Heart left ventricle (tissue), 16 donors: ENCODE results near the gene ALDH3B1. TPM values are rescaled to one million over a fixed set of nuclear protein-coding genes. Genes with fewer than 3 reads are reported as not detected.
A peak's percentile ranks its signal among the peaks of the same experiment; 100 is the strongest.
"Not testable (repeated sequence)": the region's sequence is repeated elsewhere in the genome, so short reads cannot be mapped to it uniquely, and the experiment has no call there.

Experiments used
- ATAC-seq, 4 donors: fragments of 200-7000 bp; cut with Tn5 transposase; one replicate each; pipeline ENCODE4 v1.9.1; 2020 to 2022; ENCODE audit warnings: moderate library complexity in 4 of 4, mild to moderate bottlenecking in 3 of 4, moderate number of reproducible peaks in 1 of 4
- DNase-seq, 5 donors: peaks; one replicate each; pipeline ENCODE4 v3.0.0-alpha.2; 2020
- H3K27ac ChIP-seq, 12 donors: fragments of 200-600 bp; sonication (generic) in 4 of 12; one replicate each; pipeline versions ENCODE4 v1.5.0 to v1.8.0; 2016 to 2022; ENCODE audit warnings: mild to moderate bottlenecking in 2 of 12
- H3K27me3 ChIP-seq, 9 donors: fragments of 200-600 bp; sonication (generic) in 2 of 9; one replicate each; pipeline versions ENCODE4 v1.5.1 to v1.8.0; 2016 to 2022; ENCODE audit warnings: mild to moderate bottlenecking in 3 of 9
- H3K36me3 ChIP-seq, 9 donors: fragments of 200-600 bp; sonication (generic) in 2 of 9; one replicate each; pipeline versions ENCODE4 v1.5.0 to v1.8.0; 2018 to 2022; ENCODE audit warnings: mild to moderate bottlenecking in 2 of 9
- H3K4me1 ChIP-seq, 12 donors: fragments of 200-600 bp; sonication (generic) in 4 of 12; one replicate each; pipeline versions ENCODE4 v1.5.0 to v1.8.0; 2016 to 2022; ENCODE audit warnings: mild to moderate bottlenecking in 3 of 12
- H3K4me3 ChIP-seq, 12 donors: fragments of 200-600 bp; sonication (generic) in 4 of 12; one replicate each; pipeline versions ENCODE4 v1.5.0 to v1.8.0; 2017 to 2022; ENCODE audit warnings: mild to moderate bottlenecking in 9 of 12, moderate library complexity in 4 of 12
- H3K9me3 ChIP-seq, 12 donors: fragments of 200-600 bp; sonication (generic) in 4 of 12; one replicate each; pipeline versions ENCODE4 v1.5.0 to v1.8.0; 2016 to 2022; ENCODE audit warnings: mild to moderate bottlenecking in 1 of 12
- CTCF ChIP-seq, 12 donors: fragments of 200-600 bp; sonication (generic) in 4 of 12; IDR thresholded peaks; one replicate each; pipeline versions ENCODE4 v1.5.0 to v1.8.0; 2018 to 2022; ENCODE audit warnings: antibody characterized with exemption in 12 of 12, mild to moderate bottlenecking in 5 of 12
- POLR2A ChIP-seq, 2 donors: fragments of 450-650 bp; IDR thresholded peaks; one replicate each; pipeline ENCODE4 v1.6.1; 2017; ENCODE audit warnings: antibody characterized with exemption in 2 of 2, mild to moderate bottlenecking in 2 of 2, moderate library complexity in 2 of 2
- WGBS, 4 donors: extraction: QIAGEN DNeasy Blood & Tissue Kit in 2 of 4; methylation state at CpG; one replicate each; pipeline versions ENCODE4 v1.1.5 to v1.1.7; 2013 to 2018; 5-methylcytosine and 5-hydroxymethylcytosine counted together
- intact Hi-C, 10 donors: fragments of 100-400 bp; cut with DNase I; formaldehyde crosslinking; loops; one replicate each; pipeline versions ENCODE4 v1.11.1 to v1.14.2; 2022
- polyA plus RNA-seq, 2 donors: library from polyadenylated mRNA; stranded (reverse); fragments of 200-250 nt; gene quantifications; one replicate each; pipeline ENCODE4 v1.2.3, GENCODE V29; 2013
- total RNA-seq, 9 donors: library from RNA; depleted of rRNA in 2 of 9; stranded (reverse); fragments of >200 nt in 2 of 9; fragmentation: NEBNext Ultra II Directional in 3 of 9; extraction: Animal tissue kit (Norgen Biotek cat#: 25700) in 3 of 9; gene quantifications; one replicate each; pipeline versions ENCODE4 v1.1.0 to v1.2.4, GENCODE V29; 2016 to 2023
- donor health status: ischemic (EF 13 %, LVEDD 7.1; RV severe dilation, severe dysfunction).
- donor health status: healthy with polysubstance abuse.
- donor health status: DM: no; HTN: yes; CAD: no.
- donor health status: DM: no; HTN: no; CAD: no.
- donor health status: ischemic (EF 25% LVEDD 6.9; RV normal size, moderate dysfunction).
- donor health status: ischemic (EF 25% LVEDD 5.7; RV mildly dilated, moderate dysfunction).
- donor health status: healthy.
- donor health status: DM: yes; HTN: yes; CAD: no.
- donor health status: ischemic (EF 35%, LVEDD 5.7; RV mildly dilated, moderate dysfunction).
- donor health status: nonischemic (EF 11% LVEDD 7.7; RV severe dilation, severe dysfunction).
- donor health status: DM: yes; HTN: yes; CAD: no.
- donor health status: PGD.
- donor health status: ischemic (EF 29% LVEDD 5.4; RV normal size, mild dysfunction).
- donor health status: nonischemic (EF 23%, LVEDD 6.1; RV moderate dilation, normal function).

The ALDH3B1 gene
- total and polyA plus RNA-seq, 11 donors, result 2.3 to 25.4 (median 4.4) TPM

GRCh38 chr11:67983951-67984350, 26.2 kb upstream of the ALDH3B1 start:
- Histone ChIP-seq H3K27ac (no peak overlapping the region), H3K27me3 (peaks cover 0 to 3% (median 0%) of the 10 kb centered on the region in 9 donors), H3K9me3 (no peaks in the 10 kb centered on the region), H3K4me1 (no peaks in the 10 kb centered on the region), H3K36me3 (no peaks in the 10 kb centered on the region), H3K4me3 (no peak overlapping the region)
- TF ChIP-seq POLR2A (IDR thresholded peaks at IDR 0.05) (no peak), CTCF (IDR thresholded peaks at IDR 0.05) (no peak)
- DNase-seq (no peak), ATAC-seq (no peak)
- intact Hi-C loops, result no loop called here
- 74 to 89% (median 83%) methylated on average over 24 to 29 of the region's 29 CpGs for WGBS, 4 donors

- H3K36me3 ChIP-seq, H3K4me3 ChIP-seq, ATAC-seq, DNase-seq, H3K27me3 ChIP-seq, H3K9me3 ChIP-seq, intact Hi-C loops, H3K27ac ChIP-seq, H3K4me1 ChIP-seq: not testable (repeated sequence)
- 86 to 93% (median 90%) methylated on average over 6 of the region's 6 CpGs for WGBS, 4 donors
These were observed 24.8 kb upstream of the ALDH3B1 start for GRCh38 chr11:67985302-67985701.

GRCh38 chr11:67990546-67991346, 19.4 kb upstream of the ALDH3B1 start:
- Histone ChIP-seq H3K27me3 (peaks cover 0 to 14% (median 4%) of the 10 kb centered on the region in 9 donors), H3K4me1 (peaks cover 0 to 11% (median 4%) of the 10 kb centered on the region in 12 donors), H3K4me3 (peak overlapping the region in 6 of 12 donors; percentile 15 to 38 (median 25))
- DNase-seq, intact Hi-C loops, H3K27ac ChIP-seq, ATAC-seq, H3K36me3 ChIP-seq, H3K9me3 ChIP-seq: not testable (repeated sequence)
- 9 to 25% (median 14%) methylated on average over 22 to 52 of the region's 58 CpGs for WGBS, 4 donors

GRCh38 chr11:67991347-67992121, 18.6 kb upstream of the ALDH3B1 start:
- peak overlapping the region in 8 of 12 donors; percentile 15 to 38 (median 24) for H3K4me3 ChIP-seq
- intact Hi-C loops, H3K9me3 ChIP-seq, H3K27ac ChIP-seq, DNase-seq, ATAC-seq, H3K36me3 ChIP-seq: not testable (repeated sequence)
- peaks cover 0 to 14% (median 4%) of the 10 kb centered on the region in 9 donors for H3K27me3 ChIP-seq
- peaks cover 0 to 11% (median 4%) of the 10 kb centered on the region in 12 donors for H3K4me1 ChIP-seq
- 14 to 17% (median 16%) methylated on average over 22 to 69 of the region's 70 CpGs for WGBS, 4 donors

GRCh38 chr11:67993821-67994220, 16.3 kb upstream of the ALDH3B1 start:
- H3K9me3 ChIP-seq, ATAC-seq, intact Hi-C loops, H3K27ac ChIP-seq, H3K36me3 ChIP-seq, H3K4me3 ChIP-seq, DNase-seq: not testable (repeated sequence)
- Histone ChIP-seq H3K27me3 (peaks cover 0 to 14% (median 4%) of the 10 kb centered on the region in 9 donors), H3K4me1 (peaks cover 0 to 12% (median 6%) of the 10 kb centered on the region in 12 donors)
- TF ChIP-seq CTCF (IDR thresholded peaks at IDR 0.05), result peak; percentile 30 to 61 (median 48)
- WGBS, 4 donors, result 47 to 60% (median 54%) methylated on average over 9 to 12 of the region's 12 CpGs

- H3K9me3 ChIP-seq, H3K36me3 ChIP-seq, ATAC-seq, intact Hi-C loops, DNase-seq, H3K4me3 ChIP-seq, H3K27ac ChIP-seq: not testable (repeated sequence)
- WGBS, 4 donors, result 87 to 95% (median 92%) methylated on average over 2 to 5 of the region's 5 CpGs
- H3K27me3 ChIP-seq, result peaks cover 0 to 14% (median 4%) of the 10 kb centered on the region in 9 donors
- peaks cover 0 to 16% (median 6%) of the 10 kb centered on the region in 12 donors for H3K4me1 ChIP-seq
These were observed 15.7 kb upstream of the ALDH3B1 start for GRCh38 chr11:67994387-67994786.

- H3K27ac ChIP-seq, H3K36me3 ChIP-seq, DNase-seq, H3K4me3 ChIP-seq, ATAC-seq, intact Hi-C loops, H3K9me3 ChIP-seq: not testable (repeated sequence)
- H3K4me1 ChIP-seq, result peaks cover 0 to 20% (median 6%) of the 10 kb centered on the region in 12 donors
- peaks cover 0 to 14% (median 4%) of the 10 kb centered on the region in 9 donors for H3K27me3 ChIP-seq
- WGBS, 4 donors, result 94 to 97% (median 95%) methylated on average over 3 of the region's 3 CpGs
These were observed 15.0 kb upstream of the ALDH3B1 start for GRCh38 chr11:67995129-67995528.

- peaks cover 0 to 14% (median 4%) of the 10 kb centered on the region in 9 donors for H3K27me3 ChIP-seq
- H3K4me1 ChIP-seq, result peaks cover 0 to 20% (median 6%) of the 10 kb centered on the region in 12 donors
- H3K36me3 ChIP-seq, DNase-seq, H3K27ac ChIP-seq, intact Hi-C loops, ATAC-seq, H3K4me3 ChIP-seq, H3K9me3 ChIP-seq: not testable (repeated sequence)
- WGBS, 4 donors, result 89 to 90% methylated on average over 14 of the region's 14 CpGs; no CpG with 5 or more reads in 2 of the 4 donors
These were observed 14.5 kb upstream of the ALDH3B1 start for GRCh38 chr11:67995579-67995978.
